HUES6 (cell line): ENCODE results near the gene CLCC1.

Experiments
- H3K27ac ChIP-seq: 2 replicates; pipeline ENCODE4 v1.7.0; 2013; ENCODE audit warnings: low read depth, mild to moderate bottlenecking, low read length, inconsistent platforms
- H3K27me3 ChIP-seq: 2 replicates; pipeline ENCODE4 v1.6.1; 2013; ENCODE audit warnings: low read length; ENCODE audit not compliant: control insufficient read depth, insufficient read depth
- H3K36me3 ChIP-seq: 2 replicates; pipeline ENCODE4 v1.6.1; 2013; ENCODE audit warnings: low read length; ENCODE audit not compliant: control insufficient read depth, insufficient read depth
- H3K4me1 ChIP-seq: 2 replicates; pipeline ENCODE4 v1.6.1; 2013; ENCODE audit warnings: low read length; ENCODE audit not compliant: control insufficient read depth, insufficient read depth
- H3K4me3 ChIP-seq: 2 replicates; pipeline ENCODE4 v1.5.1; 2013; ENCODE audit warnings: low read depth, low read length
- H3K9ac ChIP-seq: one replicate; pipeline ENCODE4 v1.6.1; 2013; ENCODE audit warnings: mild to moderate bottlenecking, low read length
- H3K9me3 ChIP-seq: 2 replicates; pipeline ENCODE4 v1.6.1; 2013; ENCODE audit warnings: low read depth, low read length; ENCODE audit not compliant: control insufficient read depth, insufficient read depth

Gene CLCC1

DNA sequence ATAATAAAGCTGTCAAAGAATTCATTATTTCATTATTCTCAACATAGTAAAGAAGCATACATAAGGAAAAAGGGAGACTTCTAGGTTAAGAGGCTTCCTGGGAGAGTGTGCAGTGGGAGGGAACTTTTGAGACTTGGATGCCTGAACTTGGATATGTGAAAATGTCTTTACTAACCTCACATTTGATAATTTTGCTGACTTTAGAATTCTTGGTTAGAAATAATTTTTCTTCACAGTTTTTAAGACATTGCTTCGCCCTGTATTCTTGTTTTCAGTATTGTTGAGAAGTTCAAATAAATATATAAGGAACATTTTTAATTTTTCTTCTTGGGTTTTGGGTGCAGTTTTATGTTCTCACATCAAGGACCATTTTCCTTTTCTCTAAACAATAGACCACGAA lies 46.5 kb downstream of the CLCC1 start:
- H3K4me3 ChIP-seq, result no peak overlapping the region
- H3K27ac ChIP-seq, result no peak overlapping the region
- no peaks in the 10 kb centered on the region for H3K4me1 ChIP-seq
- no peaks in the 10 kb centered on the region for H3K9me3 ChIP-seq
- H3K9ac ChIP-seq, result no peak overlapping the region
- H3K36me3 ChIP-seq, result peaks cover 7% of the 10 kb centered on the region; the same call in 1 of the 2 replicates
- no peaks in the 10 kb centered on the region for H3K27me3 ChIP-seq
